HG03175 (cell line): ENCODE data around the gene MUC5AC.
"Not testable (repeated sequence)": the region's sequence is repeated elsewhere in the genome, so short reads cannot be mapped to it uniquely, and the experiment has no call there.

Experiments used
- ATAC-seq: cut with Tn5 transposase; IDR thresholded peaks from one replicate; pipeline ENCODE4 v1.9.1; 2021; ENCODE audit warnings: mild to moderate bottlenecking, moderate library complexity; ENCODE audit not compliant: unreplicated experiment

Gene MUC5AC

GRCh38 chr11:1248951-1249350, 91.2 kb downstream of the MUC5AC start:
- not testable (repeated sequence) for ATAC-seq

- ATAC-seq = not testable (repeated sequence)
These were observed 92.7 kb downstream of the MUC5AC start for GRCh38 chr11:1250411-1250810.
